ENCODE measurements around the gene HAPLN3.

HAPLN3 gene

GRCh38 chr15:88891540-88892254 is 3.6 kb downstream of the HAPLN3 start:
- DNase-seq = no peak

DNA sequence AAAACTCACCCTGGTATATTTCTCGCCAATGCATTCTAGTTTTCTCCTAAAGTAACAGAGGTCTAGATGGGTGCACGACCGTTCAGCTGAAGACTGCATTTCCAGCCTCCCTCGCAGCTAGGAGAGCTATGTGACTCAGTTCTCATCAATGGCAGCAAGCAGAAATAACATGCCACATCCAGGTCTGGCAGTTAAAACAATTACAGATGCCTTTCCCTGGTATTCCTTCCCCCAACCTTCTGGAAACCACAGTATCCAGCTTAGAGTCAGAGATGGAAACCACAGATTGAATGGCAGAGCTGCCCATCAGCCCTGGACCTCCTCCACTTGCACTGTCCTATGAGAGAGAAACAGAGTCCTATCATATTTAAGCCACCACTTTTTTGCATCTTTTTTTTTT is 4.8 kb downstream of the HAPLN3 start:
- no peak for DNase-seq

GRCh38 chr15:88888719-88889118 is 6.6 kb downstream of the HAPLN3 start:
- DNase-seq = no peak

- DNase-seq = no peak
Observed at GRCh38 chr15:88887068-88887580, 8.2 kb downstream of the HAPLN3 start.

GRCh38 chr15:88882785-88883184 is 12.6 kb downstream of the HAPLN3 start:
- DNase-seq = no peak

DNA sequence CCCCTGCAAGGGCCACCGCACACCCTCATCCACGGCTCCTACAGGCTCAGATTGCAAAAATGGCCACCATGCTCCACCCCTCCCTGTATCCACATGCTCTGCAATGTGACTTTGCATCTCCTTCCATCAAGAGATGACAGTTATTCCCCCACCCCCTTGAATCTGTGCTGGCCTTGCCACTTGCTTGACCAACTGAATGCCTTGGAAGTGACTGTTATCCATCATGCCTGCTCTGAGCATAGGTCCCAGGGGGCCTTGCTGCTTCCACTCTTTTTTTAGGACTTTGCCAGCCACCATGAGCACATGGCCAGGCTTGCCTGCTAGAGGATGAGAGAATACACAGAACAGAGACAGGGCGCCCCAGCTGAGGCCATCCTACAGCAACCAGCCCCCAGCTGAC is 13.6 kb downstream of the HAPLN3 start:
- DNase-seq = no peak

GRCh38 chr15:88880944-88881740 is 14.2 kb downstream of the HAPLN3 start:
- no peak for DNase-seq

DNA sequence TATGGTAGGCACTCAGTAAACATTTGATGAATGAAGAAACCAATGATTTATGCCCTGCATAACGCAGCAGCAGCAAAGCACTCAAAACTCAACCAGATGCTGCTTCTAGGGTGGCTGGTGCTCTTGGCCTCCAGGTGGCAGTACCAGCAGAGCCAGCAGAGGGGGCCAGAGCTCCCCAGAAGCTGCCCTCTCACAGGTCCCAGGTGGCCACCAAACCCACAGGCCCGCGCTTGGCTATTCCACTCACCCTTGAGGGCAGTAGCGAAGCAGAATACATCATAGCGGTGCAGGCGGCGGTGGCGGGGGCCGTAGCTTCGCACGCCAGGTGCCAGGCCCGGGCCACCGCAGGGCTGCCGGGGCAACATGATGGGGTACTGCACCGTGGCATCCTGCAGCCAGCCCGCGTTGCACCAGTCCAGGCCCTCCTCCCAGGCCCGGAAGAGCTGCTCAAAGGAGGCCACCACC is 16.6 kb downstream of the HAPLN3 start:
- no peak for DNase-seq

GRCh38 chr15:88877906-88878305 is 17.4 kb downstream of the HAPLN3 start:
- DNase-seq = no peak

GRCh38 chr15:88877415-88877814 is 17.9 kb downstream of the HAPLN3 start:
- DNase-seq = no peak

- no peak for DNase-seq
Observed at GRCh38 chr15:88876573-88876972, 18.8 kb downstream of the HAPLN3 start.

GRCh38 chr15:88874684-88875083 is 20.7 kb downstream of the HAPLN3 start:
- DNase-seq = no peak

DNA sequence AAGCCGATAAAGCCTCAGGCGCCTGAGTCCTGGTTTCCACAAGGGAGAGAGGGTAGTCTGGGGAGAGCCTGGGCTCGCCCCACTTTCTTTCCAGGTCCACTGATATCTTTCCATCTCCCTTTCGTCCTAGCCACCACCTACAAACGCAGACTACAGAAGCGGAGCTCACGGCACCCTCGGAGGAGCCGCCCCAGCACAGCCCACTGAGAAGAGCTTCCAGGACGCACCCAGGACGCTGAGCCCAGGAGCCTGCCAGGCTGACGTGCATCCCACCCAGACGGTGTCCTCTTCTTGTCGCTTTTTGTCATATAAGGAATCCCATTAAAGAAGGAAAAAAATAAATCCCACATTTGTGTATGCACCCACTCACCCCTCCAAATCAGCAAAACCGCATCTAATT is 21.1 kb downstream of the HAPLN3 start:
- no peak for DNase-seq

DNA sequence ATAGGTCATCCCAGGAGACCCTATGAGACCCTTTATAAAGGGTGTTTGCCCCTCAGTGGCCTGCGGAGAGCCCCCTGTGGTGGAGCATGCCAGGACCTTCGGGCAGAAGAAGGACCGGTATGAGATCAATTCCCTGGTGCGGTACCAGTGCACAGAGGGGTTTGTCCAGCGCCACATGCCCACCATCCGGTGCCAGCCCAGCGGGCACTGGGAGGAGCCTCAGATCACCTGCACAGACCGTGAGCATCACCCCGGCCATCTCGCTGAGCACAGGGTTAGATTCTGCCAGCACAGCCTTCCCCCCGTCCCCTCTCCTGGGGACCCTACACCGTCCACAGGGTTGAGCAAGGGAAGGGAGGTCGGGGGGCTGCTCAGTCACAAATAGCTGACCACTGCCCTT is 21.6 kb downstream of the HAPLN3 start:
- no peak for DNase-seq

DNA sequence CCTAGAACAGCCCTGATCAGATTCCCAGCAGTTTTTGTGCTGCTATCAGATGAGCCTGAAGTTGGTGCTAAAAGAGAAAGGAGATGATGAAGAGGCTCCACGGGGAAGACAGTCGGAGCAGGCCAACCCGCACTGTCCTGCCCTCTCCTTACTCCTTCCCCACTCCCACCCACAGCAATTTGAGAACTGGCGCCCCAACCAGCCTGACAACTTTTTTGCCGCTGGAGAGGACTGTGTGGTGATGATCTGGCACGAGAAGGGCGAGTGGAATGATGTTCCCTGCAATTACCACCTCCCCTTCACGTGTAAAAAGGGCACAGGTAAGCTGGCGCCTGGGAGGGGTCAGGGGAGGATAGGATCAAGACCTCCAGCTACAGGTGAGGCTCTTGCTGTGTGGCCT is 22.6 kb downstream of the HAPLN3 start:
- DNase-seq = no peak

GRCh38 chr15:88872106-88872505 is 23.2 kb downstream of the HAPLN3 start:
- DNase-seq = no peak

- DNase-seq = no peak
Observed at GRCh38 chr15:88871313-88871712, 24.0 kb downstream of the HAPLN3 start.

- DNase-seq = no peak
Observed at GRCh38 chr15:88866295-88866881, 29.0 kb downstream of the HAPLN3 start.

- no peak for DNase-seq
Observed at GRCh38 chr15:88865498-88866099, 29.7 kb downstream of the HAPLN3 start.

GRCh38 chr15:88864861-88865497 is 30.4 kb downstream of the HAPLN3 start:
- no peak for DNase-seq

- no peak for DNase-seq
Observed at GRCh38 chr15:88863412-88863811, 31.9 kb downstream of the HAPLN3 start.

GRCh38 chr15:88860212-88860611 is 35.1 kb downstream of the HAPLN3 start:
- no peak for DNase-seq

DNA sequence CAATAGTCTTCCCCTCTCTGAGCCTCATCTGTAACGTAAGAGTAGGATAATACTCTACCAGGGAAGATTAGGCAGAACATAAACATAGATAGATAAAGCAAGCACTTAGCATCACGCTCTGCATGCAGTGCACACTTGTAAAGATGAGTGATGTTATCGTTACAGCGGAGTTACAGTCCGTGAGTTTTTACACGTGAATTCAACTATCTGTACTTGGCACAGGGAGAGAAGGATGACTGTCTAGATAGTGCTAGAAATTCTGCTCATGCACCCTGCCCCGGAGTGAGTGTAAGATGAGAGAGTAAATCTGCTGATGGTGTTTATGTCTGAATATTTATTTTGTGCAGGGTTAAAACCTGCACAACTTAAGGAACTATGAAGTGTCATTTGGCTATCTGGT is 35.8 kb downstream of the HAPLN3 start:
- no peak for DNase-seq

Measured in inflammatory macrophage treated with lipopolysaccharide for 4 hours (primary cell).